Stimulated activated naive CD8-positive, alpha-beta T cell treated with anti-CD3 and anti-CD28 coated beads, Interleukin-15, Interleukin-2, amounts not matched to agents 100 U/mL and 50 U/mL, for 24 hours (primary cell): ENCODE results near the gene TRAPPC5.
A peak's percentile ranks its signal among the peaks of the same experiment; 100 is the strongest.

ENCODE experiments used
- ATAC-seq: fragments of 150-1000 bp; cut with Tn5 transposase; one replicate; pipeline ENCODE4 v1.10.0; 2021
- DNase-seq: peaks from one replicate; pipeline ENCODE4 v3.0.0; 2021

The TRAPPC5 gene

DNA sequence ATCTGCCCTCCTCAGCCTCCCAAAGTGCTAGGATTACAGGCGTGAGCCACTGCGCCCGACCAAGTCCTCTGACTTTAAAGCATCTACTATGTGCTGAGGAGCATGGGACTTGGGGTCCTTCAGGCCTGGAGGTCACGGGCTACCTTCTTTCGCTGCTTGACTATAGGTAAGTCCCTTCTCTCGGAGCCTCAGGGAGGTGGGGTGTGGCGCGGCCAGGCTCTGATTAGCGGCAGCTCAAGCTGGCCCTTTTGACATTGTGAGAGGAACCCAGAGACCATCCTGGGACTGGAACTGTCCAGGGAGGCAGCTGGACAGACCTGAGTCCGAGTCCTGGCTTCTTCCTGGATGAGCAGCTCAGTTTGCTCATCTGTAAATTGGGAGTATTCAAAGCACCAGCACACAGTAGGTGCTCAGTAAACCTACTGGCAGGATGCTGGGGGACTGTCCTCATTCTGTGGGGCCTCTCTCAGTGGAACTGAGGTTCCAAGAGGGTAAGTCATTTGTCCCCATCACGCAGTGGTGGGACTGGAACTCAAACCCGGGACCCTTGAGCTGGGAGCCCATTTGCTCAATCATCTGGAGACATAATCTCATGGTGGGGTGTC, 20.5 kb downstream of the TRAPPC5 start:
- ATAC-seq (no peak), DNase-seq (no peak)

DNA sequence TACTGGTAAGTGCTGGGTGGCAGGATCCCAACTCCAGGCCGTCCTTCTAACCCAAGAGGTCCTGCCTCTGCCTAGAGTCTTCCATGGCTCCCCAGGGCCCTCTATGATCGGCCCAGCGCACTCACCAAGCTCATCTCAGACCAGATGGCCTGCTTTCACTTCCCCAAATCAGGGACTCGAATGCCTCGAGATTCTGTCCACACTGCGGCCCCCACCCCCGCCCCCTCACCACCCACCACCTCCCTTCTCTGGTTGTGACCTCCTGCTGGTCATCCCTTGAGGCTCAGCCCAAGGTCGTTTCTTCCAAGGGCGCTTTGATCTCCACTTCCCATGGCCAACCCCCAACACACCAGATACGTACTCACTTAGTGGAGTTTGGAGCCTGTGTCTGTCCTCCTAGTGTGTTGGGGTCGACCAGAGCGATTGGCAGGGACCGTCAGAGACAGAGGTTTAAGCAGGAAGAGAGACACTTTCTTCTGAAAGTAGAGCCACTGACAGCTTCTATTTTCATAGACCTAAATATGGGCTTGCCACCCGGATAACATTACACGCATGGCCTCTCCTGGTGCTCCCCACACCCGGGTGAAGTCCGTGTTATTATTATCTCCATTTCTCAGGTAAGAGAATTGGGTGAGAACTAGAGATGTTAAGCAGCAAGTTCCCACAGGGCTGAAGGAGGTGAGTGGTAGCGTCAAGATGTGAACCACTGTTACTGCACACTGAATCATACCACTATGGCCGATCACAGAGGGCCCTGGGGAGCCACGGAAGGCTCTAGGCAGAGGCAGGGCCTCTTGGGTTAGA, 21.2 kb downstream of the TRAPPC5 start, which contains the start of gene FCER2:
TSS of gene FCER2 (minus strand) at position 478 of the 804 bp plus-strand sequence. CDS start 2,371 bp downstream, outside the sequence.
- ATAC-seq (peak; percentile 7), DNase-seq (no peak)

DNA sequence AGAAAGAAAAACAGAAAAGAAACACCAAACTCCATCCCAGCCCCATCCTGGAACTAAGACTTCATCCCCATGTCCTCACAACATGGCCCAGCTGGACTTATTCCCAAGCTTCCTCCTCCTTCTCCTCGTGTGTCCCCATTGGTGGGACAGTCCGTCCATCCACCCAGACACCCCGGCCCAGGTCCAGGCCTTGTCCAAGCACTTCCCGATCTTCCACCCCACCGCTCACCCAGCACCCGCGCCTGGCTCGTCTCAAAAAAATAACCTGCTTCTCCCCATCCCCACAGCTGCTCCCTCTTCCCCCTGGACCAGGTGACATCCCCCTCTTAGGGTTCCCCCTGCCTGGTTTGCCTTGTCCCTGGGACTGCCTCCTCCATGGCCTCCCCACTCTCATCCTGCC, 22.7 kb downstream of the TRAPPC5 start:
- DNase-seq (no peak), ATAC-seq (no peak)

DNA sequence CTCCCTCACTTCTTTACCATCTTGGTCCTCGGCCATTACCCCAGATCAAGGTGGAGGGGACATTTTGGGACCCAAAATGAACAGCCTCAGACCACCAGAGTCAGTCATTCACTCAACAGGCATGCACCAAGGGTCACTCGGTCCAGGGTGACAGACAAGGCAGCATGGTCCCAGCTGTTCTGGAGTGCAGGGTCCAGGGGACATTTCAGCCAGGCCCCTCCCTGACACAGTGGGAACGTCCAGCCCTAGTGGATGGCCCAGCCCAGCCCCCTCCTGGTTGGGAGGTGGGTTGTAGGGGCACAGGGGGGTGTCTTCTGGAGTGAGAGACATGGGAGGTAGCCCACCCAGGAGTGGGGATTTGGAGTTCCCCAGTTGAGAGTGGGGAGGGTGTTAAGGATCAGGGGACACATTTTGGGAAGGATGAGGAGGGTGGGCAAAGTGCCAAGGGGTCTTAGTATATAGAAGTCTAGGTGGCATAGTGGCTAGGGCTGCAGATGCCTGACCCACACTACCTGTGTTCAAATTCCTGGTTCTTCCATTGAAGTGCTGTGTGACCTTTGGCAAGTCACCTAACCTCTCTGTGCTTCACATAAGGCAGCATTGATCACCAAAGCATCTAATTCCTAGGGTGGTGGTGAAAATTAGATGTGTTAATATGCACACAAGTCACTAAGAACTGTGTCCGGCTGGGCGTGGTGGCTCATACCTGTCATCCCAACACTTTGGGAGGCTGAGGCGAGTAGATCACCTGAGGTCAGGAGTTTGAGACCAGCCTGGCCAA, 23.8 kb downstream of the TRAPPC5 start:
- DNase-seq (no peak), ATAC-seq (no peak)

GRCh38 chr19:7705387-7706187, 25.0 kb downstream of the TRAPPC5 start:
- DNase-seq (peak; percentile 86), ATAC-seq (peak; percentile 84)

DNA sequence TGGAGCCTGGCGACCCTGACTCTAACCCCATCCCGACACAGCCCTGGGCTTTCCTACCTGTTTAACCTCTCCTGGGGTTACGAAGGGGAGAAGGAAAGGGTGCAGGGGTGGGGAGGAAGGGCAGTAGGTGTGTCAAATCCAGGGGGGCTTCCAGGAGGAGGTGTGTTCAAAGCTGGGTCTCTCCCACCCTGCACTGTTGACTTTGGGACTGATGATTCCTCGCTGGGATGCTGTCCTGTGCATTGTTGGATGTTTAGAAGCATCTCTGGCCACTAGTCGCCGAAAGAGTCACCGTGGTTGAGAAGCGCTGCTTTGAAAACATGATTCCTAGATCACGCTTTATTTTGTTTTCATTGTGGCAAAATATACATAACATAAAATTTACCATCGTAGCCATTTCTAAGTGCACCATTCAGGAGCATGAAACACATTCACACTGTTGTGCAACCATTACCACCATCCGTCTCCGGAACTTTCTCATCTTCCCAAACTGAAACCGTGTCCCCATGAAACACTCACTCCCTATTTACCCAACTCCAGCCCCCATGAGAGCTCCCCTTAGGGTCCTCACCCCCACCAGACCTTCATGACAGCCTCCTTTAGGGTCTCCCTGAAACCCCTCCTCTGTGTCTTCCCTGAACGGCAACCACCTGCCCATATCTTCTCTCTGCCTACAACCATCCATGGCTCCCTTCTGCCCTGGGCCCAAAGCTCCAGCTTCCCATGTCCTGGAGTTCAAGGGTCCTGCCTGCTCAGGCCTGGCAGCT, 25.7 kb downstream of the TRAPPC5 start:
- ATAC-seq (no peak), DNase-seq (no peak)

GRCh38 chr19:7706955-7707456, 26.4 kb downstream of the TRAPPC5 start:
- no peak for ATAC-seq
- DNase-seq = no peak

- ATAC-seq (no peak), DNase-seq (no peak)
Measured at GRCh38 chr19:7709932-7710460, 29.4 kb downstream of the TRAPPC5 start.

- DNase-seq (no peak), ATAC-seq (no peak)
Measured at GRCh38 chr19:7710616-7711015, 30.0 kb downstream of the TRAPPC5 start.

DNA sequence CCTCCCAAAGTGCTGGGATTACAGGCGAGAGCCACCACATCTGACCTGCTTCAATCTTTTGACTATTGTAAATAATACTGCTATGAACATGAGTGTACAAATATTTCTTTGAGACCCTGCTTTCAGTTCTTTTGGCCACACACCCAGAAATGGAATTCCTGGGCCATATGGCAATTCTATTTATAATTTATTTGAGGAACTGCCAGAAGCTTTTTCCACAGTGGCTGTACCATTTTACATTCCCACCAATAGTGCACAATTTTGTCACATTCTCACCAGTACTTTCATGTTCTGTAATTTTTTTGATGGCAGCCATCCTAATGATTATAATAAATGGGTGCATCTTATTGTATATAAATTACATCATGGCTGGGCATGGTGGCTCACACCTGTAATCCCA, 35.0 kb downstream of the TRAPPC5 start:
- no peak for ATAC-seq
- no peak for DNase-seq

- ATAC-seq (no peak), DNase-seq (no peak)
Measured at GRCh38 chr19:7716762-7717161, 36.1 kb downstream of the TRAPPC5 start.

- peak; percentile 20 for ATAC-seq
- no peak for DNase-seq
Measured at GRCh38 chr19:7718668-7719067, 38.0 kb downstream of the TRAPPC5 start.

GRCh38 chr19:7720351-7720750, 39.7 kb downstream of the TRAPPC5 start:
- DNase-seq (no peak), ATAC-seq (no peak)

DNA sequence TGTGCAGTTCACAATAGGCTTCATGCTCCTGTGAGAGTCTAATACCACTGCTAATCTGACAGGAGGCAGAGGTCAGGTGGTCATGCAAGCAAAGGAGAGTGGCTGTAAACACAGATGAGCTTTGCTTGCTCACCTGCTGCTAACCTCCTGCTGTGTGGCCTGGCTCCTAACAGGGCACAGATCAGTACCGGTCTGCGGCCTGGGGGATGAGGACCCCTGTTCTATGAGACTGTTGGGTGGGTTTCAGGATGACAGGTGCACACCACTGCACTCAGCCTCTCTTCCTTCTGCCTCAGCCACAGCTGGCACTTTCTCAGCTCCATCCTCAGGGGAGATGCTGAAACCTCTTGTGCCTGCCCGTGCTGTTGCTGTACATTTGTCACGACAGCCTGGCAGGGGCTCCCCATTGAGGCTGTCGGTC, 41.6 kb downstream of the TRAPPC5 start:
- DNase-seq (no peak), ATAC-seq (peak; percentile 19)

DNA sequence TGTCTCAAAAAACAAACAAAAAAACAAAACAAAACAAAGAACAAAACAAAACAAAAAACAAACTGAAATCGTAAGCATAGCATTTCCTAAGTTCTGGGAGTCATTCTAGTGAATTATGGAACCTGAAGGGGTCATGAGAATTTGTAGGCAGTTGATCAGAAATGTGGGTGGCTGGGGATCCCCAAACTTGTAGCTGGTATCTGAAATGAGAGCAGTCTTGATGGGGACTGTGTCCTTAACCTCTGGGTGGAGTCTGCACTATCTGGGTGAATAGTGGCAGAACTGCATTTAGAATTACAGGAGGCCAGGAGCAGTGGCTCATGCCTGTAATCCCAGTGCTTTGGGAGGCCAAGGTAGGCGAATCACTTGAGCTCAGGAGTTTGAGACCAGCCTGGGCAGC, 45.2 kb downstream of the TRAPPC5 start:
- ATAC-seq = no peak

GRCh38 chr19:7729211-7729610, 48.6 kb downstream of the TRAPPC5 start:
- ATAC-seq = peak; percentile 39
- DNase-seq = no peak

More for the DNA sequence above, 45.2 kb downstream of the TRAPPC5 start:
- no peak for DNase-seq

DNA sequence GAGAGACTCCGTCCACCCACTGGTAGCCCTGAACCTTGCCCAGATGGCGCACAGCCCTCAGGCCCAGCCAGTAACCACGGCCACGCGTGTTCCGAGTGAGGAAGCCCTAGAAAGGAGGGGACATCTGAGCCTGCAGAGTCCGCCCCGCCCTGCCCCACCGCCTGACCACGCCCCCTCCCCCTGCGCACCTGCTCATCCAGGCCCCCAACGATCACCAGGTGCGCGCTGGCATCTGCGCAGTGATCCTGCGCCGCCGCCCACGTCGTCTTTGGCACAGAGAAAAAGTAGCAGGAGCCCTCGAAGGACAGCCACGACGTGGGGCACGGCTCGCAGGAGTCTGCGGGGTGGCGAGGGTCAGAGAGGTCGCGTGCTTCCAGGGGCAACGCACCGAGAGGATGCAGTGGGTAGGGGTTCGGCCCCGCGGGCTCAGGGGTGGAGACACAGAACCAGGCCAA, 49.2 kb downstream of the TRAPPC5 start:
- ATAC-seq = no peak
- peak; percentile 24 for DNase-seq

- DNase-seq (no peak), ATAC-seq (no peak)
Measured at GRCh38 chr19:7730286-7731217, 49.9 kb downstream of the TRAPPC5 start.

GRCh38 chr19:7731218-7731595, 50.6 kb downstream of the TRAPPC5 start:
- no peak for DNase-seq
- ATAC-seq = no peak

DNA sequence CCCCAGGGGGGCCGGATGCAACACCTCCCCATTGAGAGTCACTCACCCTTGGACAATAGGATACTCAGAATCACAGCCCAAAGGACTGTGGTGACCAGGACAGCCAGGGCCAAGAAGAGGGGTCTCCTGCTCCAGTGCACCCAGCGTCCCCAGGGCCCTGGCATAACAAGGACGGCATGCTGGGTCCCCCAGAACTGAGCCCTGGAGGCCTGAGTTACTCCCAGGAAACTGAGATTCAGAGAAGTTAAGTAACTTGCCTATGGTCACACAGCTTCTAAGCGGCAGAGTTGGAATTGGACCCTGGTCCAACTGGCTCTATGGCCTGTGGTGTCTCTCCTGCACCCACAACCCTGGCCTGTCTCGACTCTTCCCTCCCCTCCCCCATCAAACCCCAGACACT, 51.0 kb downstream of the TRAPPC5 start:
- DNase-seq (no peak), ATAC-seq (no peak)
